GM19455 (cell line): ENCODE data around the gene TEX29.

Experiments used
- ATAC-seq: cut with Tn5 transposase; IDR thresholded peaks from one replicate; pipeline ENCODE4 v1.9.1; 2021; ENCODE audit not compliant: unreplicated experiment

The TEX29 gene

GRCh38 chr13:111319521-111319920, 921 bp upstream of the TEX29 start:
- no peak for ATAC-seq

GRCh38 chr13:111322001-111322915, 1.8 kb downstream of the TEX29 start:
- no peak for ATAC-seq

- no peak for ATAC-seq
These were observed 2.5 kb downstream of the TEX29 start for GRCh38 chr13:111322916-111323331.

GRCh38 chr13:111323549-111323948, 3.1 kb downstream of the TEX29 start:
- ATAC-seq, result no peak

- no peak for ATAC-seq
These were observed 3.7 kb downstream of the TEX29 start for GRCh38 chr13:111323950-111324651.

- ATAC-seq, result no peak
These were observed 4.3 kb downstream of the TEX29 start for GRCh38 chr13:111324736-111325135.

- ATAC-seq, result no peak
These were observed 4.9 kb downstream of the TEX29 start for GRCh38 chr13:111325146-111325890.

GRCh38 chr13:111325941-111326620, 5.6 kb downstream of the TEX29 start:
- no peak for ATAC-seq

- no peak for ATAC-seq
These were observed 6.2 kb downstream of the TEX29 start for GRCh38 chr13:111326621-111326965.

- ATAC-seq, result no peak
These were observed 6.7 kb downstream of the TEX29 start for GRCh38 chr13:111326981-111327642.

- no peak for ATAC-seq
These were observed 7.5 kb downstream of the TEX29 start for GRCh38 chr13:111327730-111328573.

- ATAC-seq, result no peak
These were observed 8.3 kb downstream of the TEX29 start for GRCh38 chr13:111328574-111329410.

GRCh38 chr13:111329641-111330040, 9.2 kb downstream of the TEX29 start:
- no peak for ATAC-seq

GRCh38 chr13:111330066-111330610, 9.7 kb downstream of the TEX29 start:
- ATAC-seq, result no peak

GRCh38 chr13:111335298-111335697, 14.9 kb downstream of the TEX29 start:
- no peak for ATAC-seq

GRCh38 chr13:111336666-111337065, 16.2 kb downstream of the TEX29 start:
- no peak for ATAC-seq

GRCh38 chr13:111337206-111337605, 16.8 kb downstream of the TEX29 start:
- no peak for ATAC-seq

- no peak for ATAC-seq
These were observed 17.3 kb downstream of the TEX29 start for GRCh38 chr13:111337741-111338140.
